Stimulated activated naive CD8-positive, alpha-beta T cell treated with anti-CD3 and anti-CD28 coated beads, Interleukin-15, Interleukin-2, amounts not matched to agents 100 ng/mL and 50 ng/mL, for 24 hours (primary cell): ENCODE measurements around the gene PRPF31.
"Not testable (repeated sequence)": the region's sequence is repeated elsewhere in the genome, so short reads cannot be mapped to it uniquely, and the experiment has no call there.

Source experiments
- H3K27ac Mint-ChIP-seq: one replicate; pipeline ENCODE4 v1.8.0; 2021; ENCODE audit warnings: mild to moderate bottlenecking, mixed read lengths
- H3K27me3 Mint-ChIP-seq: one replicate; pipeline ENCODE4 v1.8.0; 2021; ENCODE audit warnings: mixed read lengths
- H3K36me3 Mint-ChIP-seq: one replicate; pipeline ENCODE4 v1.8.0; 2021; ENCODE audit warnings: low read depth, mixed read lengths
- H3K4me1 Mint-ChIP-seq: one replicate; pipeline ENCODE4 v1.8.0; 2021; ENCODE audit warnings: low read depth, mixed read lengths
- H3K4me3 Mint-ChIP-seq: one replicate; pipeline ENCODE4 v1.8.0; 2021; ENCODE audit warnings: mild to moderate bottlenecking, mixed read lengths
- H3K9me3 Mint-ChIP-seq: one replicate; pipeline ENCODE4 v1.8.0; 2021; ENCODE audit warnings: mixed read lengths

Gene PRPF31

DNA sequence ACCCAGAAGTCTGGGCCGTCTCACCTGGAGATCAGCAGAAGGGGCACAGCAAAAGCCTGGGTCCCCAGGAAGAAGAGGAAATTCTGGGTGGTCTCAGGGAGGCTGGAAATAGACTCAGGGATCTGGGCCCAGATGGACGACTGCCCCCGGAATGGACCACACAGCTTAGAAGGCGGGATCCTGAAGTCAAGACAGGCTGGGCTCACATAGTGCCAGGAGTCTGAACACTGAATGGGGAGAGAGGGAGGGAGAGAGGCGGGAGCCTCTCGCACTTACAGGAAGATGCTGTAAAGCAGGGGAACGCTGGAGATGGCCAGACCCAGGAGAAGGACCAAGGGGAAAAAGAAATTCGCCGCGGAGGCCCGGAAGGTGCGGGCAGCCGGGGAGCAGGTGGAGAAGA lies 45.3 kb downstream of the PRPF31 start:
- H3K27ac Mint-ChIP-seq: peak overlapping the region; percentile 99
- H3K4me3 Mint-ChIP-seq: peak overlapping the region; percentile 97
- H3K27me3 Mint-ChIP-seq: peaks cover 18% of the 10 kb centered on the region
- H3K4me1 Mint-ChIP-seq: peaks cover 72% of the 10 kb centered on the region
- peaks cover 15% of the 10 kb centered on the region for H3K36me3 Mint-ChIP-seq
- H3K9me3 Mint-ChIP-seq: no peaks in the 10 kb centered on the region

DNA sequence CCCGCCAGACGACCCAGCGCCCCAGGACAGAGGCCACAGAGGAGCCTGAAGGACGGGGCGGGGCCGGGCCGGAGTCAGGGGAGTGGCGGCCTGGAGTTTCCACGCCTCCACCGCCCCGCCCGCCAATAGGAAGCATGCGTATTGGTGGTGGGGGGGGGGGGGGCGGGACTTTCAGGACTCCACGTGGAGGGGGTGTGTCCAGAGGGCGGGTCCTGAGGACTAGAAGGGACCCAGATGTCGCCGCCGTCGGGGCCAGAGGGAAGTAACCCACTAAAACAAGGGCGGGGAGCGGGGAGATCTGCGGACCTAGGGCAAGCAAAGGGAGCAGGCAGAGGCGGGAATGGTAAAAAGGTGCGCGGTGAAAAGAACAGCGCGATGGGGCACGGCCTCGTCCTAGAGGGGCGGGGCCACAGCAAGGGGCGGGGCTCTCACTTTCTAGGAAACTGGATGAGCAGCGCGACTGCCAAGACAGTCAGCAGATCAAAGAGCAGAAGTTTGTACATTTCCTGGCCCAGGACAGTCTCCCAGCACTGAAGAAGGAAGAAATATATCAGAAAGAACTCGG lies 46.8 kb downstream of the PRPF31 start:
- Mint-ChIP-seq H3K27me3 (peaks cover 19% of the 10 kb centered on the region), H3K4me1 (peaks cover 67% of the 10 kb centered on the region), H3K9me3 (no peaks in the 10 kb centered on the region), H3K4me3 (peak overlapping the region; percentile 79), H3K27ac (peak overlapping the region; percentile 38), H3K36me3 (peaks cover 3% of the 10 kb centered on the region)

DNA sequence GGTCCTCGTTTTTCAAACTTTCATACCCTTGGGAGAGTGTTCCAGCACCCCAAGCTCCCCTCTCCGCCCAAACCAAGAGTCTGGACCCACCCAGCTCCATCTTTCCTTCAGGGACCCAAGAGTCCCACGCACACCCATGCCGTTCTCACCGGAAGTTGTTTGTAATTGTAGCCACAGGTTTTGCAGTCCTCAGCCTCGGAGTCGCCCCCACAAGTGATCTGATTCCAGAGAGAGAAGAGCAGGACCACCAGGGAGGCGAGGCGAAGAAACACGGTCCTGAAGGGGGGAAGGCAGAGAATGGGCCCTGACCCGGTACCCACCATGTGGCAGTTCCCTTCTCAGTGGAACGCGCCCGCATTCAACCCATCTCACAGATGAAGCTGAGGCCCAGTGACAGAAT lies 47.3 kb downstream of the PRPF31 start:
- Mint-ChIP-seq H3K4me3 (peak overlapping the region; percentile 79), H3K27me3 (peaks cover 19% of the 10 kb centered on the region), H3K4me1 (peaks cover 63% of the 10 kb centered on the region), H3K36me3 (peaks cover 3% of the 10 kb centered on the region), H3K9me3 (no peaks in the 10 kb centered on the region), H3K27ac (no peak overlapping the region)

DNA sequence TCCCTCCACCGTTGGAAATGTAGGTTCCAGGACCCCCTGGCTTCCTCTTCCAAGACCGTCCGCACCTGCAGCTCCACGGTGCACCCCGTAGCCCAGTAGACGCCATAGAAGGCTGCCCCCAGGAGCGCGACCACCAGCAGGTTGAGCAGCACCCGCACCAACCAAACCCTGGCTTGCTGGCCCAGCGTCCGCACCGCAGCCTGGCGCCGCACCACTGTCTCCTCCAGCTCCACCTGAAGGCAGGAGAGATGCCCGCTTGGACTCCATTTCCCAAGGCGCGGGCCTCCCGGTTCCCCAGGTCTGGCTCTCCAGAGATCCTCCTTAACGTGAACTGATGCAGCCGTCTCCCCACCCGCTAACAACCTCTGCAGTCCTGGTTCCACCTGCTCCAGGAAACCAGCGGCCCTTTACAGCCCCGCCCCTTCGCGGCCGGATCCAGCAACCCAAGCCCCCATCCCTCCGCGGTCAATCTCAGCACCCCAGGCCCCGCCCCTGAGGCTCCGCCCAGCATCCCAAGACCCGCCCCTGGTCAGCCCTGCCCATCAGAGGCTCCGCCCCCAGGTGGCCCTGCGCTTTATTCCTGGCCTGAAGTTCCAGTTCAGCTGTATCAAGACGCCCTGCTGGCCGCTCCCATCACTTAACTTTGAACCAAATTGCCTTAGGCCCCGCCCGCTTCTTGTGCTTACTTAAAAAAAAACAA lies 49.0 kb downstream of the PRPF31 start:
- H3K27ac Mint-ChIP-seq: no peak overlapping the region
- H3K4me3 Mint-ChIP-seq: peak overlapping the region; percentile 57
- peaks cover 19% of the 10 kb centered on the region for H3K27me3 Mint-ChIP-seq
- H3K4me1 Mint-ChIP-seq: peaks cover 48% of the 10 kb centered on the region
- peaks cover 1% of the 10 kb centered on the region for H3K36me3 Mint-ChIP-seq
- no peaks in the 10 kb centered on the region for H3K9me3 Mint-ChIP-seq

DNA sequence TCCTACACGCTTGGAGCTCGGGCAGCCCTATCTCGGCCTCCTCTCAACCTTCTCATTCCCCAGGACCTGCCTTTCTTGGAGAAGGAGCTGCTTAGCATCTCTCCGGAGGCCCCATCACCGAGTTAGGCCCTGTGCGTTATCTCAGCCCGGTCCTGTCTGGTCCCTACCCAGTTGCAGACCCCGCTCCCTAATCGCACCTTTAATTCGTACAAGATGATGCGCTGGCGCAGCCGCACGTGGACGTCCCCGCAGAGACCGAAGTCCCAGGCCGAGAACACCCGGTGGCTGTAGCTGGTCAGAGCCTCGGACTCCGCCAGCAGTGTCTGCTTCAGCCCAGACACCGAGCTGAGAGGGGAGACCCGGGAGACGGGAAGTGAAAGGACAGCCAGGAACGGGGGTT lies 49.7 kb downstream of the PRPF31 start:
- H3K4me3 Mint-ChIP-seq: no peak overlapping the region

DNA sequence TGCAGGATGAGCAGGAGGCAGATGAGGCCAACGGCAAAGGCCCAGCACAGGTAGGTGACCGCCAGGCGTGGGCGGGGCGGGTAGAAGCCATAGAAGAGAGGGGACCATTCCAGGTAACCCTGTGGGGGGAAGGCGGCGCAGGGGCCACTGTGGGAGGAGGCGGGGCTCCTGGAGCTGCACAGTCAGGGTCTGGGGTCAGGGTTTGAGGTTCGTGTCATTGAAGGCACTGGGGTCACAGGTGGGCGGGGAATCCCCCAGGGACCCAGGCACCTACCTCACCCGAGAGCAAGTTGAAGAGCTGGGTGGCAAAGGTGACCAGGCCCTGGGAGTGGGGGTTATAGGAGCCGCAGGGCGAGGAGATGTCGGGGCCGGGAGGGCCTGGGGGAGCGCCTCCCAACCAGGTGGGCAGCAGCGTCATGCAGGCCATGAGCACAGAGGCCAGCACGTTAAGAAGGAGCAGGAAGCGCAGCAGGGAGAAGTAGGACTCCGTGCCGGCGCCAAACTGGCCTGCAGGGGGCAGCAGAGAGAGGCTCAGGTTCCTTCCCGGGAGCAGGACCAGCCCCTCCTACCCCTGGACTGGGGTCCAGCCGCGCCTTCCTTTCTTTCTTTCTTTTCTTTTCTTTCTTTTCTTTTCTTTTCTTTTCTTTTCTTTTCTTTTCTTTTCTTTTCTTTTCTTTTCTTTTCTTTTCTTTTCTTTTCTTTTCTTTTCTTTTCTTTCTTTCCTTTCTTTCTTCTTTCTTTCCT lies 52.8 kb downstream of the PRPF31 start:
- Mint-ChIP-seq H3K9me3 (no peaks in the 10 kb centered on the region), H3K4me1 (peaks cover 13% of the 10 kb centered on the region), H3K4me3 (no peak overlapping the region), H3K27me3 (peaks cover 13% of the 10 kb centered on the region), H3K27ac (no peak overlapping the region), H3K36me3 (no peaks in the 10 kb centered on the region)

More for the DNA sequence above, 49.7 kb downstream of the PRPF31 start:
- Mint-ChIP-seq H3K9me3 (no peaks in the 10 kb centered on the region), H3K27me3 (peaks cover 19% of the 10 kb centered on the region), H3K36me3 (no peaks in the 10 kb centered on the region), H3K27ac (no peak overlapping the region), H3K4me1 (peaks cover 41% of the 10 kb centered on the region)

DNA sequence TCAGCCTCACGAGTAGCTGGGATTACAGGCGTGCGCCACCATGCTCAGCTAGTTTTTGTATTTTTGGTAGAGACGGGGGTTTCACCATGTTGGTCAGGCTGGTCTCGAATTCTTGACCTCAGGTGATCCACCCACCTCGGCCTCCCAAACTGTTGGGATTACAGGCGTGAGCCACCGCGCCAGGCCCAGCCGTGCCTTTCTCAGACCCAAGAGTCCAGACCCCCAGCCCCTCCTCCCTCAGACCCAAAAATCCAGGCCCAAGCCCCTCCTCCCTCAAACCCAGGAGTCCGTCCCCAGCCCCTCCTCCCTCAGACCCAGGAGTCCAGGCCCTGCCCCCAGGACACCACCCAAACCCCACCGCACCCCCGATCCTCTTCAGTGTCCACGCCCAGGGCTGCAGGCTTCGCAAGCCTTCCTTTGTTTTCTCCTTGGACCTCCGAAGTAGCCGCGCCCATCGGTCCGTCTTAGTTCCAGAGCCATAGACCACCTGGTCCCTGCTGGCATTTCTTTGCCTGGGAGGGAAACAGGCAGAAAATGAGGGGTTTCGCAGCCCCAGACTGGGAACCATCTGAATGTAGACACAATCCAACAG lies 53.7 kb downstream of the PRPF31 start:
- peaks cover 7% of the 10 kb centered on the region for H3K4me1 Mint-ChIP-seq
- peaks cover 11% of the 10 kb centered on the region for H3K27me3 Mint-ChIP-seq
- H3K27ac Mint-ChIP-seq: no peak overlapping the region
- H3K36me3 Mint-ChIP-seq: no peaks in the 10 kb centered on the region
- no peaks in the 10 kb centered on the region for H3K9me3 Mint-ChIP-seq
- no peak overlapping the region for H3K4me3 Mint-ChIP-seq

DNA sequence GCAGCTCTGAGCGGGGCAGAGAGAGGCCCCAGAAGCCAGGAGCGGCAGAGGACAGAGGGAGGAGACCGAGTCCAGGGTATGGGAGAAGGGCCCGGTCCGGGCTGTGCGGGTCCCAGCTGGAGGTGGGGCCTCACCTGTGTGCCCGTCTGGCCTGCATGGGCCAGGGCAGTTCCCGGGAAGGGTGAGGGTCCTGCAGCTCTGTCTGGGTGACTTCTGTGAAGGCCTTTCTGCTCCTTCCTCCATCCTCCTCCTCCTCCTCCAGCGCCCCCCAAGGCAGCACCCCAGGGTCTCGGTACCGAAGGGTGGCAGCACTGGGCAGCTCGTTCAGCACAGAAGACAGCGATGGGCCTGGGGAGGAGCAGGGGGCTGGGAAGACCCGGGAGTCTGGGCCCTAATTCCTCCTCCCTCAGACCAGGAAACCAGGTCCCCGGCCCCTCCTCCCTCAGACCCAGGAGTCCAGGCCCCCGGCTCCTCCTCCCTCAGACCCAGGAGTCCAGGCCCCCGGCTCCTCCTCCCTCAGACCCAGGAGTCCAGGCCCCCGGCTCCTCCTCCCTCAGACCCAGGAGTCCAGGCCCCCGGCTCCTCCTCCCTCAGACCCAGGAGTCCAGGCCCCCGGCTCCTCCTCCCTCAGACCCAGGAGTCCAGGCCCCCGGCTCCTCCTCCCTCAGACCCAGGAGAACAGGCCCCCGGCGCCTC lies 56.3 kb downstream of the PRPF31 start:
- not testable (repeated sequence) for H3K27ac Mint-ChIP-seq
- H3K36me3 Mint-ChIP-seq: peaks cover 12% of the 10 kb centered on the region

DNA sequence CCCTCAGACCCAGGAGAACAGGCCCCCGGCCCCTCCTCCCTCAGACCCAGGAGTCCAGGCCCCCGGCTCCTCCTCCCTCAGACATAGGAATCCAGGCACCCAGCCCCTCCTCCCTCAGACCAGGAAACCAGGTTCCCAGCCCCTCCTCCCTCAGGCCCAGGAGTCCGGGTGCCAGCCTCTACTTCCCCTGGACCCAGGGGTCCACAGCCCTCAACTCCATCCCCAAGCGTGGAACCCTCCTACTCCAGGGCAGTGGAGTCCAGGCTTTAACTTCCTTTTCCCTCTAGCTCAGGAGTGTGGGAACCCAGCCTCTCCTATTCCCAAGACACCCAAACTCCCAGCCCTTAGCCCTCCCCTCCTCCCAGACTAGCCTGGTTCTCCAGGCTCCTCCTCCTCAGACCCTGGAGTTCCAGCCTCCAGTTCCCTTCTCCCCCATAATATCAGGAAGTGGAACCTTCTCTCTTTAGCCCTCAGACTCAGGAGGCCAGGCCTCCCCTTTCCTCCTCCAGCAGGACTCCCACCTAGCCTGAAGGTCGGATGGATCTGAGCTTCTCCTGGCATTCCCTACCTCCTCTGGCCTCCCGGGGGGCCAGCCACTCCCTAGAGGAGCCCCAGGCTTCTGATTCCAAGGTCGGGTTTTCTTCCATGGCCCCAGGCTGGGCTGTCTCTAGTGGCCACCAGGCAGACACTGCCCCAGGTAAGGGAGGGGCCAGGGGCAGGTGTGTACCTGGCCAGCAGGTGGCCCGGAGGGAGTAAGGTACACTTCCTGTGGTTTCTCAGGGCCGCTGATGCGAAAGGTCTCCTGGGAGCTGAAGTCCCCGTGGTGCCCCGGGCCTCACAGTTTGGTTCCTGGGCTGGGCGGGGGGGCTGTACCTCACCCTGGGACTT lies 57.2 kb downstream of the PRPF31 start, which contains the start of gene TMC4:
Gene TMC4, minus strand, starts transcription at position 690 of the 888 bp plus-strand sequence. Its CDS starts 43 bp downstream, at position 647.
- Mint-ChIP-seq H3K27ac (no peak within 1 kb of the TSS), H3K9me3 (no peaks in the 10 kb centered on the region), H3K27me3 (no peaks in the 10 kb centered on the region), H3K36me3 (peaks cover 12% of the 10 kb centered on the region), H3K4me3 (no peak within 1 kb of the TSS), H3K4me1 (no peaks in the 10 kb centered on the region)

More for the DNA sequence above, 56.3 kb downstream of the PRPF31 start:
- H3K4me1 Mint-ChIP-seq, H3K9me3 Mint-ChIP-seq, H3K27me3 Mint-ChIP-seq, H3K4me3 Mint-ChIP-seq: not testable (repeated sequence)

DNA sequence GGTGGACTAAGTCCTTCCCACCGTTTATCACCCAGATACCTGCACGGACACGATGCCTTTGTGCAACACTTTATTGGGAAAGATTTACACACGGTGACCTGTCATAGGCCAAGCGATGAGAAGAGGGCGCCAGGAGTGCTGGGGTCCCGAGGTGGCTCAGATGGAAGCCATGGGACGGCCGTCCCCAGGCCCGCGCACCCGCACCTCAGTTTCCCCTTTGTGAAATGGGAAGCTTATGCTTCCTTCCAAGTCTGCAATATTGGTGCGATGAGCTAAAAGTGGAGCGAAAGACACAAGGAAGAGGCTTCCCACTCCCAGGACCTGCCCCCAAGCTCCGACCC lies 57.8 kb downstream of the PRPF31 start:
- Mint-ChIP-seq H3K4me1 (no peaks in the 10 kb centered on the region), H3K27me3 (no peaks in the 10 kb centered on the region), H3K9me3 (no peaks in the 10 kb centered on the region), H3K27ac (no peak overlapping the region), H3K4me3 (no peak overlapping the region), H3K36me3 (peaks cover 17% of the 10 kb centered on the region)

DNA sequence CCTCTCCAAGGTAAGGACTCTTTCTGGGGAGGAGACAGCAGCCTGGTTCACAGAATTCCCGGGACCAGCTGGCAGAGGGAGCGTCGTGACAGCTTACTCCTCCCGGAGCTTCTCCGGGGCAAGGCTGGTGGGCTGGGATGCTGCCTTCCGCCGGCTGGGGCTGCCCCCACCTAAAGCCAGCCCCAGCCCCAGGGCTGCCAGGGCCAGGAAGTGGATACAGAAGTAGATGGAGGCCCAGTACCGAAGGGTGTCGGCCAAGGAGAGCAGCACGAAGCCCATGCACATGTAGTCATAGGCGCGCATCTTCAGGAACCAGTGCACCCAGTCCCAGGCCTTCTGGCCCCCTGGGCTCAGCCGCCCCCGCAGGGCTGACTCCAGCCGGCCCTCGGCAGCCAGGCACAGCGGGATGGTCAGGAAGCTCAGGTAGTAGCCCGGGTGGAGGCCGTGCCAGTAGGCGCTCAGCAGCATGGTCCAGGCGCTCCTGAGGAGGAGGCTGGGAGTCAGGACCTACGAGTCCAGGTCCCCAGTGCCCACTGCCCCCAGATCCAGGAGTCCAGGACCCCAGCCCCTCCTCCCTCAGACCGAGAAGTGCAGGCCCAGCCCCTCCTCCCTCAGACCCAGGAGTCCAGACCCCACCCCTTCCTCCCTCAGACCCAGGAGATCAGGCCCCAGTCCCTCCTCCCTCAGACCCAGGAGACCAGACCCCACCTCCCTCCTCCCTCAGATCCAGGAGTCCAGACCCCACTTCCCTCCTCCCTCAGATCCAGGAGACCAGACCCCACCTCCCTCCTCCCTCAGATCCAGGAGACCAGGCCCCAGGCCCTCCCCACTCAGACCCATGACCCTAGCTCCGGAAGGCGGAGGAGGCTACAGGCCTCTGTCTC lies 58.6 kb downstream of the PRPF31 start:
- no peaks in the 10 kb centered on the region for H3K27me3 Mint-ChIP-seq
- H3K4me3 Mint-ChIP-seq: no peak overlapping the region
- H3K27ac Mint-ChIP-seq: no peak overlapping the region
- no peaks in the 10 kb centered on the region for H3K9me3 Mint-ChIP-seq
- H3K36me3 Mint-ChIP-seq: peaks cover 18% of the 10 kb centered on the region
- no peaks in the 10 kb centered on the region for H3K4me1 Mint-ChIP-seq

DNA sequence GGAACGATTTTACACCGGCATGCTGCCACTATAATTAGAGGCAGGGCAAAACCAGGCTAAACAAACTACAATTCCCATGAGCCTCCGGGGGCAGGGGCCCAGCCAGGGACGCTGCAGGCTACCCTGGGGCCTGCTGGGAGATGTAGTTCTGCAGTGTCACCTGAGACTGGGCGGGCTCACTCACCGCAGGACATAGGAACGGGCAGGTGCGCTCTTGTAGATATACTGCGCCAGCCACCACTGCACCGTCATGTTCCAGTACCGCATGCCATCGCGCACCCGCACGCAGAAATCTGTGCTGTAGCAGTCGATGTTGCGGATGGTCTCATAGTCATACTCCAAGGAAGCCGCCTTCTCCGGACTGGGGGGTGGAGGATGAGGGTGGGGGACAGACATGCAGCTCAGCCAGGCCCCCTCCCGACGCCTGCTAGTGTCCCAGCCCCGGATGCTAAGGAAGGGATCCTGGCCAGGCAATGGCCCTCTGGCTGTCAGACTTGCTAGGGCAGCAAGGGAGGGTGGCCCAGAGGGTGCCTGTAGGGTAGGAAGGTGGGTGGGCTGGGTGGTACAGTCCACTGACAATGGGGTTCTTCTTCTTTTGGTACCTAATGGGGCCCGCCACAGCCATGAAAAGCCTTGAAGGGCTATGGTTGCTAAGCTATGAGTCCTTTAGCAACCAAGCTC lies 63.2 kb downstream of the PRPF31 start:
- no peaks in the 10 kb centered on the region for H3K4me1 Mint-ChIP-seq
- no peak overlapping the region for H3K27ac Mint-ChIP-seq
- no peak overlapping the region for H3K4me3 Mint-ChIP-seq
- no peaks in the 10 kb centered on the region for H3K27me3 Mint-ChIP-seq
- peaks cover 28% of the 10 kb centered on the region for H3K36me3 Mint-ChIP-seq
- no peaks in the 10 kb centered on the region for H3K9me3 Mint-ChIP-seq
